H1 (cell line): Measurements from ENCODE around the gene SLC1A5.

ENCODE experiments used
- CREB1 ChIP-seq: IDR thresholded peaks from 2 replicates; pipeline ENCODE4 v1.6.1; 2012; ENCODE audit warnings: inconsistent platforms
- CTCF ChIP-seq, 3 experiments: IDR thresholded peaks; 1 replicate in 2 of 3; 2 replicates in 1 of 3; pipeline versions ENCODE4 v1.5.1 to v1.6.1; 2011; ENCODE audit warnings: low read length in 3 of 3, mild to moderate bottlenecking in 3 of 3, inconsistent platforms in 2 of 3, low read depth in 1 of 3, moderate library complexity in 1 of 3; ENCODE audit not compliant: insufficient read depth in 1 of 3; ENCODE audit errors: control extremely low read depth in 1 of 3
- EZH2 ChIP-seq: fragments of 200-600 bp; sonication (generic); IDR thresholded peaks from 2 replicates; pipeline ENCODE4 v1.7.1; 2012; ENCODE audit warnings: low read depth, mild to moderate bottlenecking, moderate library complexity, low read length, inconsistent platforms; ENCODE audit not compliant: severe bottlenecking
- POLR2AphosphoS5 ChIP-seq: IDR thresholded peaks from 2 replicates; pipeline ENCODE4 v1.6.1; 2011; ENCODE audit warnings: low read depth, low read length
- RFX5 ChIP-seq: IDR thresholded peaks from 2 replicates; pipeline ENCODE4 v1.6.1; 2011; ENCODE audit warnings: low read depth, low read length, improper control_type of control experiment, borderline replicate concordance
- RXRA ChIP-seq: IDR thresholded peaks from 2 replicates; pipeline ENCODE4 v1.6.1; 2011; ENCODE audit warnings: low read depth, mild to moderate bottlenecking, low read length, moderate library complexity; ENCODE audit not compliant: insufficient read depth
- TAF1 ChIP-seq: IDR thresholded peaks from 2 replicates; pipeline ENCODE4 v1.6.1; 2011; ENCODE audit warnings: mild to moderate bottlenecking, low read depth, low read length

- no peak for TF ChIP-seq POLR2AphosphoS5
- TF ChIP-seq CTCF (IDR thresholded peaks at IDR 0.05; ENCODE audit: control extremely low read depth in 1 of 3, insufficient read depth in 1 of 3, low read depth in 1 of 3, low read length in 3 of 3), result no peak
- no peak for TF ChIP-seq RFX5
- no peak for TF ChIP-seq TAF1
- TF ChIP-seq CREB1, result no peak
- no peak for TF ChIP-seq RXRA
- TF ChIP-seq EZH2, result no peak
Measured at GRCh38 chr19:46737761-46738171, 50.6 kb downstream of the SLC1A5 start.
